ENCODE results near the gene TUBB1. TPM values are rescaled to one million over a fixed set of nuclear protein-coding genes. Genes with fewer than 3 reads are reported as not detected.

Gene TUBB1
- total and polyA plus RNA-seq, 2 of the 13 experiments (the other 11 are each of a cell fraction or from before 2014, with no cell fraction given) = 0.11 to 57.6 TPM

GRCh38 chr20:59047938-59048680, 28.9 kb downstream of the TUBB1 start (continued):
- TF ChIP-seq ZSCAN12 (CRISPR knock-in tag; IDR thresholded peaks at IDR 0.05) = no peak
- peak; percentile 24; the same call in 1 of the 2 replicates for TF ChIP-seq ETV5 (CRISPR knock-in tag; IDR thresholded peaks at IDR 0.05; ENCODE audit: borderline replicate concordance)
- no peak for TF ChIP-seq ARNTL (CRISPR knock-in tag; IDR thresholded peaks at IDR 0.05)
- TF ChIP-seq ZNF646 (CRISPR knock-in tag; IDR thresholded peaks at IDR 0.05) = peak; percentile 89
- no peak for TF ChIP-seq NFE2 (CRISPR knock-in tag; IDR thresholded peaks at IDR 0.05)
- TF ChIP-seq ATF7 (IDR thresholded peaks at IDR 0.05) = no peak
- TF ChIP-seq ATF7 (CRISPR knock-in tag; IDR thresholded peaks at IDR 0.05) = no peak
- no peak for TF ChIP-seq ZNF510 (CRISPR knock-in tag; IDR thresholded peaks at IDR 0.05; ENCODE audit: low read depth)
- no peak for TF ChIP-seq EZH2 (conservative IDR thresholded peaks at IDR 0.05; ENCODE audit: low read depth, low read length)
- no peak for TF ChIP-seq ZSCAN9 (CRISPR knock-in tag; IDR thresholded peaks at IDR 0.05; ENCODE audit: borderline replicate concordance)
- TF ChIP-seq HOXA7 (CRISPR knock-in tag; IDR thresholded peaks at IDR 0.05) = 0 out of 2 replicates have a peak, but pooled peaks have one; percentile 30
- TF ChIP-seq ZBTB37 (CRISPR knock-in tag; IDR thresholded peaks at IDR 0.05) = no peak
- peak; percentile 42; the same call in 1 of the 2 replicates for TF ChIP-seq HNF4A (CRISPR knock-in tag; IDR thresholded peaks at IDR 0.05)
